NCI-H1105 treated with DMSO at 0.1 percent for 48 hours (cell line): Measurements from ENCODE around the gene CRISP1.
A peak's percentile ranks its signal among the peaks of the same experiment; 100 is the strongest.
"Not testable (repeated sequence)": the region's sequence is repeated elsewhere in the genome, so short reads cannot be mapped to it uniquely, and the experiment has no call there.

Source experiments
- DNase-seq: peaks from one replicate; lab custom pipeline; 2025; lab: John Stamatoyannopoulos, UW

CRISP1 gene

GRCh38 chr6:49866485-49866943, at the start of gene CRISP1:
Gene CRISP1, minus strand, starts transcription at chr6:49866535. Its CDS starts 9,135 bp downstream, at chr6:49857400.
- no peak for DNase-seq

GRCh38 chr6:49915035-49915434, 48.7 kb upstream of the CRISP1 start:
- DNase-seq = no peak

GRCh38 chr6:49913636-49914375, 47.5 kb upstream of the CRISP1 start:
- DNase-seq = peak; percentile 71

GRCh38 chr6:49912196-49912595, 45.9 kb upstream of the CRISP1 start:
- no peak for DNase-seq

- DNase-seq = no peak
Measured at GRCh38 chr6:49911252-49911651, 44.9 kb upstream of the CRISP1 start.

- DNase-seq = peak; percentile 31
Measured at GRCh38 chr6:49909563-49909962, 43.2 kb upstream of the CRISP1 start.

GRCh38 chr6:49906526-49906925, 40.2 kb upstream of the CRISP1 start:
- no peak for DNase-seq

GRCh38 chr6:49905296-49905695, 39.0 kb upstream of the CRISP1 start:
- DNase-seq = no peak

GRCh38 chr6:49902856-49903255, 36.5 kb upstream of the CRISP1 start:
- DNase-seq = no peak

- no peak for DNase-seq
Measured at GRCh38 chr6:49898904-49899566, 32.7 kb upstream of the CRISP1 start.

- DNase-seq = not testable (repeated sequence)
Measured at GRCh38 chr6:49895553-49895952, 29.2 kb upstream of the CRISP1 start.

GRCh38 chr6:49892280-49892679, 25.9 kb upstream of the CRISP1 start:
- DNase-seq = no peak

- no peak for DNase-seq
Measured at GRCh38 chr6:49890988-49891387, 24.7 kb upstream of the CRISP1 start.

- DNase-seq = no peak
Measured at GRCh38 chr6:49888742-49889431, 22.6 kb upstream of the CRISP1 start.

- DNase-seq = no peak
Measured at GRCh38 chr6:49868951-49869529, 2.7 kb upstream of the CRISP1 start.

- no peak for DNase-seq
Measured at GRCh38 chr6:49856282-49856681, 10.1 kb downstream of the CRISP1 start.

- no peak for DNase-seq
Measured at GRCh38 chr6:49855221-49855620, 11.1 kb downstream of the CRISP1 start.

GRCh38 chr6:49852975-49853374, 13.4 kb downstream of the CRISP1 start:
- no peak for DNase-seq

- DNase-seq = peak; percentile 75
Measured at GRCh38 chr6:49849213-49849907, 17.0 kb downstream of the CRISP1 start.

GRCh38 chr6:49847673-49848072, 18.7 kb downstream of the CRISP1 start:
- no peak for DNase-seq

- DNase-seq = no peak
Measured at GRCh38 chr6:49847014-49847413, 19.3 kb downstream of the CRISP1 start.

GRCh38 chr6:49841424-49841823, 24.9 kb downstream of the CRISP1 start:
- DNase-seq = no peak
